Skin epidermis (tissue), 12 donors: Measurements from ENCODE around the gene SMARCA1.

Experiments
- H3K27ac ChIP-seq, 21 experiments: fragments of 200-600 bp; sonication (generic) in 11 of 21; one replicate each; pipeline ENCODE4 v1.5.0; 2020; ENCODE audit warnings: mild to moderate bottlenecking in 3 of 21, inconsistent platforms in 2 of 21, moderate library complexity in 2 of 21
- H3K4me3 ChIP-seq, 7 experiments: fragments of 200-600 bp; sonication (generic) in 2 of 7; one replicate each; pipeline ENCODE4 v1.5.0; 2020; ENCODE audit warnings: inconsistent platforms in 2 of 7, mild to moderate bottlenecking in 2 of 7, moderate library complexity in 1 of 7

Gene SMARCA1

GRCh38 chrX:129480889-129481288 lies 42.4 kb downstream of the SMARCA1 start:
- no peak overlapping the region for H3K27ac ChIP-seq
- H3K4me3 ChIP-seq: no peak overlapping the region

GRCh38 chrX:129478516-129478915 lies 44.8 kb downstream of the SMARCA1 start:
- Histone ChIP-seq H3K4me3 (no peak overlapping the region), H3K27ac (no peak overlapping the region)

DNA sequence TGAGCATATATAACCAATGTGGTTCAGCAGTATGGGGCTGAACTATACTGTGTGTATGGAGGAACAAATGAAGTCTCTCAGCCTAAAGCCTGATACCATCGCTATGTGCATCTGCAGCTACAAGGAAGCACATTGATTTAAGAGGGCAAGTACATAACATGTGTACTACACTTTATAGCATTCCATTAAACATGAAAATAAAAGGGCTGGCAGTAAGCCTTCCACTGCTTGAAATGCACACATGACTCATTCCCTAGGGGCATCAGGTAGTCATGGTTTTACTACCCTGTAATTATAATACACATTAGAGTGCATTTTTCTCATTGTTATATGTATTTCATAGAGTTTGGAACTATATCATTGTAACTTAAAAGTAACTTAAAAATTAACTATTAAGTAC lies 51.2 kb downstream of the SMARCA1 start:
- no peak overlapping the region for H3K4me3 ChIP-seq

GRCh38 chrX:129462707-129463106 lies 60.6 kb downstream of the SMARCA1 start:
- Histone ChIP-seq H3K27ac (no peak overlapping the region), H3K4me3 (no peak overlapping the region)

More for the DNA sequence above, 51.2 kb downstream of the SMARCA1 start:
- H3K27ac ChIP-seq: no peak overlapping the region

GRCh38 chrX:129461801-129462456 lies 61.4 kb downstream of the SMARCA1 start:
- Histone ChIP-seq H3K27ac (no peak overlapping the region), H3K4me3 (no peak overlapping the region)

- no peak overlapping the region for H3K27ac ChIP-seq
- no peak overlapping the region for H3K4me3 ChIP-seq
Measured at GRCh38 chrX:129452523-129452922, 70.8 kb downstream of the SMARCA1 start.

DNA sequence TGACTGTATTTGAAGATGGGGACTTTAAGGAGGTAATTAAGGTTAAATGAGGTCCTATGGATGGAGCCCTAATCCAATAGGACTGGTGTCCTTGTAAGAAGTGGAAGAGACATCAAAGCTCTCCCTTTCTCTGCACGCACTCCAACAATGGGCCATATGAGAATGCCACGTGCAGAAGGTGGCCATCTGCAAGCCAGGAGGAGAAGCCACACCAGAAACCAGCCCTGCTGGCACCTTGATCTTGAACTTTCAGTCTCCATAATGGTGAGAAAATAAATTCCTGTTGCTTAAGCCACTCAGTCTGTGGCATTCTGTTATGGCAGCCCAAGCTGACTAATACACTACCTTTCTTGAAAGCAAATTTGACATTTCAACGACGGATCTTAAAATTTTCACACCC lies 73.2 kb downstream of the SMARCA1 start:
- Histone ChIP-seq H3K4me3 (no peak overlapping the region), H3K27ac (no peak overlapping the region)

- Histone ChIP-seq H3K27ac (no peak overlapping the region), H3K4me3 (no peak overlapping the region)
Measured at GRCh38 chrX:129449148-129449547, 74.1 kb downstream of the SMARCA1 start.

DNA sequence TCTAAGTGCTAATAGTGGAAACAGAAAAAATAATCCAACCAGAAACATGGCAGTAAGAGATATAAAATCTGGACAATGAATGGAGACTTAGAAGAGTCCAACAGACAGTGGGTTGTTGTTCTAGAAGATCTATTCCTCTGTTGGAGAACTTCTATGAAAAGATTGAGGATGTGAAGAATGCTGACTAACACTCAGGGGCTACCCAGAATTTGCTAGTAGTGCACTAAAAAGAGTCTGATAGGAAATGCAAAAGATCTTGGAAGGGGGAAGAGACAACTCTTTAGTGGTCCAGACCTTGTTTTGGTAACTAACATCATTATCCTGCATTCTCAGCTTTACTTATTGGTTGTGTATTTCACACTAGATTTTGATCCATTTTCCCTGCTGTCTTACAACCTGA lies 77.9 kb downstream of the SMARCA1 start:
- Histone ChIP-seq H3K4me3 (no peak overlapping the region), H3K27ac (no peak overlapping the region)

GRCh38 chrX:129433945-129434344 lies 89.3 kb downstream of the SMARCA1 start:
- Histone ChIP-seq H3K27ac (no peak overlapping the region), H3K4me3 (no peak overlapping the region)

GRCh38 chrX:129433461-129433860 lies 89.8 kb downstream of the SMARCA1 start:
- H3K4me3 ChIP-seq: no peak overlapping the region

DNA sequence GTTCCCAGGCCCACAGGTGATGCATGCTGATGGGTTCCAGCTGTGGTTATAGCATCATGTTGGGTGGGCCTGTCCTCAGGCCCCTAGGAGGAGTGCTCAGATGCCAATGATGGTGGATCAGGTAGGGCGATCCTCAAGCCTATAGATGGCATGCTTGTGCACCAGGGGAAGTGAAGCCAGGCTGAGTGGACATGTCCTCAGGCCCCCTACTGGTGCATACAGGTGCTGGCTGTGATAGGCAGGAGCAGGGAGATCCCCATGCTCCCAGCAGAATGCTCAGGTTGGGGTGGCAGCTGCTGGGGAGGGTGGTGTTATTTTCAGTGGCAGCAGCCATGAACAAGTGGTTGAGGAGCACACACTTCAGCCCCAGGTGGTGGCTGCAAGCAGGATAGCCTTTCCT lies 96.0 kb downstream of the SMARCA1 start:
- Histone ChIP-seq H3K4me3 (no peak overlapping the region), H3K27ac (no peak overlapping the region)

More at GRCh38 chrX:129433461-129433860, 89.8 kb downstream of the SMARCA1 start:
- H3K27ac ChIP-seq: no peak overlapping the region

- Histone ChIP-seq H3K27ac (no peak overlapping the region), H3K4me3 (no peak overlapping the region)
Measured at GRCh38 chrX:129423191-129423590, 100.1 kb downstream of the SMARCA1 start.

GRCh38 chrX:129404670-129405008 lies 118.7 kb downstream of the SMARCA1 start:
- Histone ChIP-seq H3K27ac (no peak overlapping the region), H3K4me3 (no peak overlapping the region)

GRCh38 chrX:129403974-129404669 lies 119.2 kb downstream of the SMARCA1 start:
- Histone ChIP-seq H3K4me3 (no peak overlapping the region), H3K27ac (no peak overlapping the region)
